Heart left ventricle (tissue), 13 donors: Measurements from ENCODE around the gene COL23A1.

Experiments
- CTCF ChIP-seq, 12 donors: fragments of 200-600 bp; sonication (generic) in 4 of 12; IDR thresholded peaks; one replicate each; pipeline versions ENCODE4 v1.5.0 to v1.8.0; 2018 to 2022; ENCODE audit warnings: antibody characterized with exemption in 12 of 12, mild to moderate bottlenecking in 5 of 12
- POLR2A ChIP-seq, 2 donors: fragments of 450-650 bp; IDR thresholded peaks; one replicate each; pipeline ENCODE4 v1.6.1; 2017; ENCODE audit warnings: antibody characterized with exemption in 2 of 2, mild to moderate bottlenecking in 2 of 2, moderate library complexity in 2 of 2
- donor health status: ischemic (EF 13 %, LVEDD 7.1; RV severe dilation, severe dysfunction).
- donor health status: DM: no; HTN: yes; CAD: no.
- donor health status: DM: no; HTN: no; CAD: no.
- donor health status: ischemic (EF 25% LVEDD 6.9; RV normal size, moderate dysfunction).
- donor health status: ischemic (EF 25% LVEDD 5.7; RV mildly dilated, moderate dysfunction).
- donor health status: ischemic (EF 35%, LVEDD 5.7; RV mildly dilated, moderate dysfunction).
- donor health status: nonischemic (EF 11% LVEDD 7.7; RV severe dilation, severe dysfunction).
- donor health status: DM: yes; HTN: yes; CAD: no.
- donor health status: PGD.
- donor health status: ischemic (EF 29% LVEDD 5.4; RV normal size, mild dysfunction).
- donor health status: nonischemic (EF 23%, LVEDD 6.1; RV moderate dilation, normal function).

- TF ChIP-seq POLR2A (IDR thresholded peaks at IDR 0.05) (no peak), CTCF (IDR thresholded peaks at IDR 0.05) (no peak)
Measured at GRCh38 chr5:178433273-178433775, 156.9 kb downstream of the COL23A1 start.
